NCI-H2107 (cell line): ENCODE measurements around the gene MAP3K20.
"Not testable (repeated sequence)": the region's sequence is repeated elsewhere in the genome, so short reads cannot be mapped to it uniquely, and the experiment has no call there.

Experiments used
- DNase-seq: peaks from one replicate; lab custom pipeline; 2025; lab: John Stamatoyannopoulos, UW

Gene MAP3K20

GRCh38 chr2:173235947-173236803 lies 160.5 kb downstream of the MAP3K20 start:
- DNase-seq = no peak

GRCh38 chr2:173238385-173238784 lies 162.7 kb downstream of the MAP3K20 start:
- DNase-seq = no peak

- no peak for DNase-seq
Measured at GRCh38 chr2:173238831-173239230, 163.2 kb downstream of the MAP3K20 start.

DNA sequence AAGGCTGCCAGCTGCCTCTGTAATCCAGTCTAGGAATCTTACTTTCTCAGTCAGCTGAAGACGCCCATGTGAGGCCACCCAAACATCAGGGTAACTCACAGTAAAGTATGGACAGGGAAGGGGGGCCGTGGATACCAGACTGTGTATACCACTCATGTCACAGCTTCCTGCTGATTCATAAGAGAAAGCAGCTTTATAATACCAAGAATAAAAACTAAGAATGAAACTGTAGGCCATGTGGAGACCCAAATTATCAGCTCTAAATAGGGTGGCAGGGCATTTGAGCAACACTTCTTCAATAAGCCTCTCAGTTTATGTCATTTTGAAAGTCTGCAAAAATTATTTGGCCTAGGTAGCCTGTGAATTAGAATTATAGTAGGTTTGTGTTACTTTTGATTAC lies 164.0 kb downstream of the MAP3K20 start:
- no peak for DNase-seq

- DNase-seq = no peak
Measured at GRCh38 chr2:173240083-173240482, 164.4 kb downstream of the MAP3K20 start.

GRCh38 chr2:173241643-173242042 lies 166.0 kb downstream of the MAP3K20 start:
- no peak for DNase-seq

DNA sequence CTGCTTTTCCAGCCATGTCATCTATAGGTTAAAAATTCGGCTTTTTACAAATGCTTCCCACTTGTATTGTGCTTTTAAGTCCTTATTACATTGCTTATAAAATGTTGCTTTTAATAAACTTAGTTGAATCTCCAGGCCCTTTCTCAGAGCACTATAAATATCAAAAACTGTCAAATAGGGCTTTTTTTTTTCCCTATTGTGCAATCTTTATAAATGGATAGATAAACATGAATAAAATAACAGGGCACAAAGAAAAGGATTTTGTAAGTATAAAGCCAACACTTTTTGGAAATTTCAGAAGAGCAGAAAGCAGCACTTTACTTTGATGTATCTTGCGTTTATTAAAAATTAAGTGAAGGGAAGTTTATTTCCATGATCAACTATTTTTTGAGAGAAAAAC lies 171.5 kb downstream of the MAP3K20 start:
- no peak for DNase-seq

GRCh38 chr2:173248381-173248780 lies 172.7 kb downstream of the MAP3K20 start:
- no peak for DNase-seq

GRCh38 chr2:173249661-173250641 lies 174.3 kb downstream of the MAP3K20 start:
- DNase-seq = peak; percentile 50

GRCh38 chr2:173251225-173251624 lies 175.6 kb downstream of the MAP3K20 start:
- DNase-seq = no peak

GRCh38 chr2:173252581-173252980 lies 176.9 kb downstream of the MAP3K20 start:
- no peak for DNase-seq

- no peak for DNase-seq
Measured at GRCh38 chr2:173254659-173255058, 179.0 kb downstream of the MAP3K20 start.

- DNase-seq = no peak
Measured at GRCh38 chr2:173258701-173259100, 183.1 kb downstream of the MAP3K20 start.

GRCh38 chr2:173262356-173262755 lies 186.7 kb downstream of the MAP3K20 start:
- not testable (repeated sequence) for DNase-seq

DNA sequence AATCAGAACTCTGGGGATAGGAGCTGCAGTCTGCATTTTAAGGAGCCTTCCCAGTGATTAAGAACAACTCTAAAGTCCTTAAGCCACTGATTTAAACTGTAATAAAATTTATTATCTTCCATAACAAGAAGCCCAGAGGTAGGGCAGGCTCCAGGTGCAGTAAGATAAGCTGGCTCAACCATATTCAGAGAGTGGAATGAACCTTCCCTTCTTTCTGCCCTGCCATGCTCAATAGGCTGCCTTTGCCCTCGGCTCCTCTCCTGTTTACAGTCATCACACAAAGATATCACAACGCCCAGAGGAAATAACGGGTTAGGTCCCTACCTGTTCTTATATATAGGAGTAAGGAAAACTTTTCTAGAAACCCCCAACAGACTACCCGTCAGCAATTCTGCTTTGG lies 188.5 kb downstream of the MAP3K20 start:
- no peak for DNase-seq

- DNase-seq = no peak
Measured at GRCh38 chr2:173264603-173265366, 189.1 kb downstream of the MAP3K20 start.

GRCh38 chr2:173271135-173271534 lies 195.5 kb downstream of the MAP3K20 start:
- no peak for DNase-seq

DNA sequence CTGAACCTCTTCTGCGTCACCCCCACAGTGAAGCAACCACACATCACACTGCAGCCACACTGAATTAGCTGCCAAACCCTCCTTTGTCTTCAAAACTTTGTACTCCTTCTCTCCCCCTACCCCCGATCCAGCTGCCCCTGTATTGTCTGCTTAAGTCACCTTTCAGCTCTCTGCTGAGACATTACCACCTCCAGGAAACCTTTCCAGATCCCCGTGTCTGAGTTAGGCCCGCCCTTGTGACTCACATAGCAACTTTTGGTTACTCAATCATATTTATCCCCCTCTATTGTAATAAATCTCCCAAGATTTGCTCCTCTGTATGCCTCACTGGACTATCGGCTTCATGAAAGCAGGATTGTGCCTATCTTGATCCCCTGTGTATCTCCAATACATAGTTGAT lies 196.2 kb downstream of the MAP3K20 start:
- DNase-seq = no peak

DNA sequence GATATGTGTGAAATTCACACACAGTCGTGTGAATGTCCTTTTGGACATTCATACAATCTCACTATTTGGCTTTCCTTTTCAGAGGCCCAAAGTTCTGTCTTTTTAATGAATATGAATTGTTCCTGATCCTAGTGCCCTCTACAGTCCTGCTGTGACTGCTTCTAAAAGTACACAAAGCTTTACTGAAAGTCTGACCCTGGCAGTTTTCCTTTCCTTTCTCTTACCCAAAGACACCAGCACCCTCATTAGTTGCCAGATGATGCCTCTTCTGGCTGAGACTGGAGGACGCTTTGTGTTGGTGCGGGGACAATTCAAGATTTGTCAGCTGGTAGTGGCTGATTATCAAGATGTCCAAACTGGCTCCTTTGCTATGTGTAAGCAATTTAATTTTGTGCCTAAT lies 197.2 kb downstream of the MAP3K20 start:
- DNase-seq = no peak

- DNase-seq = no peak
Measured at GRCh38 chr2:173278794-173279526, 203.3 kb downstream of the MAP3K20 start.

DNA sequence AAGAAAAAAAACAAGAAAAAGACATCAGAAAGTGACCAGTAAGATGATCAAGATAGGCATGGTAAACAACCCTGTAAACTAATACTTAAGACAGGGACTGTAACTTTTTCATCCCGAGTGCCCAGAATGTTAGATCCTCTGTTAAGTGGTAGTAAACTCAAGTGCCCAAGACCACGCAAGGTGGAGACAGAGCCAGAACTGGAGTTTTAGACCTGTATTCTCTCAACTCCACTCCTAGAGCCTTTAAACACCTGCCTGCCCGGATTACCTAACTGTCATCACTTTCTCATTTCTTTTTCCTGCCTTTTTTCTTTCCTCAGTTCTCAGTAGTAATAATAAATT lies 203.9 kb downstream of the MAP3K20 start:
- no peak for DNase-seq
